Thyroid gland (tissue), 4 donors: Measurements from ENCODE around the gene TXN2.

ENCODE experiments used
- POLR2A ChIP-seq, 2 donors: fragments of 450-650 bp; IDR thresholded peaks; one replicate each; pipeline ENCODE4 v1.6.1; 2017; ENCODE audit warnings: antibody characterized with exemption in 2 of 2, mild to moderate bottlenecking in 2 of 2, moderate library complexity in 1 of 2
- TF ChIP-seq, protein P1 (sequence below), 6 experiments: fragments of 200-600 bp in 3 of 6; fragments of 450-650 bp in 3 of 6; sonication (generic) in 3 of 6; IDR thresholded peaks; one replicate each; pipeline ENCODE4 v1.5.1; 2016 to 2019; ENCODE audit warnings: antibody characterized with exemption in 6 of 6, mild to moderate bottlenecking in 2 of 6, inconsistent platforms in 1 of 6, moderate library complexity in 1 of 6

DNA sequence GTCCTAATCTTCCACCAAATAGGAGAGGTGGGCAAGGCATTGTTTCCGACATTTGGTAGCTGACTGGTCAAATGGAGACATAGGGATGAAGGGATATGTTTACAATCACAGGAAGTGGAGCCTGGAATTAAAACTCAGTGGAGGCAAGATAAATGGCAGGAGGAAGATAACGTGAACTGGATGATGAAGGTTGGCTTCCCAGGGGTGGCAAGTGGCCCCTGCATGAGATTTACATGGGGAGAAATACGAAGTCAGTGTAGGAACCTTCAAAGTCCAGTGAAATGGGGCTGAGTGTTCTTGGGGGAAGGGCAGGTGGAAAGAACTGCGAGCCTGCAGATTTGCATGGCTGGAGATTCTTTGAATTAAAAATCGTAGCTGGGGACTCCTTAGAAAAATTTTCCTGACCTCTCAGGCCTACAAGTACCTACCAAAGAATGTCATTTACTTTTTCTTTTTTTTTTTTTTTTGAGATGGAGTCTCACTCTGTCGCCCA is 26.1 kb upstream of the TXN2 start:
- TF ChIP-seq, protein P1, sequence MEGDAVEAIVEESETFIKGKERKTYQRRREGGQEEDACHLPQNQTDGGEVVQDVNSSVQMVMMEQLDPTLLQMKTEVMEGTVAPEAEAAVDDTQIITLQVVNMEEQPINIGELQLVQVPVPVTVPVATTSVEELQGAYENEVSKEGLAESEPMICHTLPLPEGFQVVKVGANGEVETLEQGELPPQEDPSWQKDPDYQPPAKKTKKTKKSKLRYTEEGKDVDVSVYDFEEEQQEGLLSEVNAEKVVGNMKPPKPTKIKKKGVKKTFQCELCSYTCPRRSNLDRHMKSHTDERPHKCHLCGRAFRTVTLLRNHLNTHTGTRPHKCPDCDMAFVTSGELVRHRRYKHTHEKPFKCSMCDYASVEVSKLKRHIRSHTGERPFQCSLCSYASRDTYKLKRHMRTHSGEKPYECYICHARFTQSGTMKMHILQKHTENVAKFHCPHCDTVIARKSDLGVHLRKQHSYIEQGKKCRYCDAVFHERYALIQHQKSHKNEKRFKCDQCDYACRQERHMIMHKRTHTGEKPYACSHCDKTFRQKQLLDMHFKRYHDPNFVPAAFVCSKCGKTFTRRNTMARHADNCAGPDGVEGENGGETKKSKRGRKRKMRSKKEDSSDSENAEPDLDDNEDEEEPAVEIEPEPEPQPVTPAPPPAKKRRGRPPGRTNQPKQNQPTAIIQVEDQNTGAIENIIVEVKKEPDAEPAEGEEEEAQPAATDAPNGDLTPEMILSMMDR (IDR thresholded peaks at IDR 0.05), result no peak
- no peak for TF ChIP-seq POLR2A (IDR thresholded peaks at IDR 0.05)
